GM10266 (cell line): ENCODE results near the gene OR4F15.

Experiments used
- DNase-seq: peaks from one replicate; pipeline ENCODE4 v3.0.0; 2012; ENCODE audit errors: extremely low spot score
- CTCF ChIP-seq: IDR thresholded peaks from 2 replicates; pipeline ENCODE4 v1.5.1; 2012; ENCODE audit warnings: mild to moderate bottlenecking, low read depth; ENCODE audit not compliant: control insufficient read depth, insufficient read depth; ENCODE audit errors: missing control alignments

The OR4F15 gene

GRCh38 chr15:101844916-101845315 is 32.9 kb downstream of the OR4F15 start:
- no peak for TF ChIP-seq CTCF

GRCh38 chr15:101852356-101852755 is 40.4 kb downstream of the OR4F15 start:
- TF ChIP-seq CTCF, result no peak
- no peak for DNase-seq

More at GRCh38 chr15:101844916-101845315, 32.9 kb downstream of the OR4F15 start:
- DNase-seq, result no peak
